Tibial nerve (tissue), 3 donors: Measurements from ENCODE around the gene SWAP70.

Experiments
- EP300 ChIP-seq, 2 donors: sonication (generic); formaldehyde crosslinking; IDR thresholded peaks; one replicate each; pipeline ENCODE4 v1.6.1; 2017; ENCODE audit warnings: antibody characterized with exemption in 2 of 2, mild to moderate bottlenecking in 1 of 2
- POLR2A ChIP-seq, 2 donors: fragments of 450-650 bp; IDR thresholded peaks; one replicate each; pipeline ENCODE4 v1.6.1; 2017; ENCODE audit warnings: antibody characterized with exemption in 2 of 2, mild to moderate bottlenecking in 2 of 2, moderate library complexity in 2 of 2

DNA sequence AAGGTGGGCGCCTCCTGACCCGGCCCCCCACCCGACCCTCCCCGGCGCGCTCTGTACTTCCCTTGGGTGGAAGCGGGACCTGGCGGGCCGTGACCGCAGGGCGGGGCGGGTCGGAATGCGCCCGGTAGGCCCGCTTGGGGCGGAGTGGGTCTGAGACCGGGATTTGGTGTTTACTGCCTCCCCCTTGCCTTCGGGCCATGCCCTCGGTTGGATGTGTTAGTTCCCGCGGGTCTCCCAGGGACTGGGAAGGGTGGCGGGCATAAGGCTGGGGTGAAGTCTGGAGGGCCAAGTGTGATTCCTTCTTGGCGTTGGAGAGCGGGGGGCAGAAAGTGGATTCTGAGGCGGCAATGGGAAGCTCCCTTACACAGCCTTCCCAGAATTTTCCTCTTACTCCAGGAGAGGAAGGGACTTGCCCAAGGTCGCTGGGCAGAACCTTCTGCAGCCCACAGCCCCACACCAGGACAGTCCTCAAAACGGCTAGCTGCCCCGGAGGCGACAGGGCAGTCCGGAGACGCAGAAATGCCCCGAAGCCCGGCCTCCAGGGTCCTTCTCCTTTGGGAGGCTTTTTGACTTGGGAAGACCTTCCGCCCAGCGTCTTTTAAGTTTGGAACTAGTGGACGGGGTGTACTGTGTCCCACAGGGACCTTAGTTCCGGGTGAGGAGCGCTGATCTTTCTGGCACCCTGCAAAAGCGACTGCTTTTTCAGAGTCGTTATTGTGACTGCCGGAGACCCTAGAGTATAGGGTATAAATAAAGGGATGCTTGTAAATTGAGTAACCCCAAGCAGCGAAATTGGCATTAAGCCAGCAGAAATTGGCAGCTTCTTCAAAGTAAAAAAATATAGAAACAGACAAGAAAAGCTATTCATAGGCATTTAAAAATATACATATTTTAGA lies 647 bp downstream of the SWAP70 start:
- TF ChIP-seq POLR2A (IDR thresholded peaks at IDR 0.05) (no peak), EP300 (IDR thresholded peaks at IDR 0.05) (no peak)
